H9 (cell line): Measurements from ENCODE around the gene RAMAC. TPM values are rescaled to one million over a fixed set of nuclear protein-coding genes. Genes with fewer than 3 reads are reported as not detected.

Source experiments
- DNase-seq: peaks from one replicate; pipeline ENCODE4 v3.0.0-alpha.2; 2017
- H2AFZ ChIP-seq: one replicate; pipeline ENCODE4 v1.6.1; 2013; ENCODE audit warnings: mild to moderate bottlenecking, low read length, control low read depth, moderate library complexity
- H2AK5ac ChIP-seq: 2 replicates; pipeline ENCODE4 v1.6.1; 2013; ENCODE audit warnings: low read length, control low read depth, mixed read lengths; ENCODE audit not compliant: insufficient read length
- H2BK120ac ChIP-seq: one replicate; pipeline ENCODE4 v1.6.1; 2013; ENCODE audit warnings: low read depth, mild to moderate bottlenecking, low read length, control low read depth, inconsistent platforms; ENCODE audit not compliant: poor library complexity, severe bottlenecking
- H2BK12ac ChIP-seq: 2 replicates; pipeline ENCODE4 v1.6.1; 2013; ENCODE audit warnings: low read length, control low read depth, mixed read lengths, low read depth; ENCODE audit not compliant: insufficient read length
- H2BK15ac ChIP-seq: 2 replicates; pipeline ENCODE4 v1.6.1; 2013; ENCODE audit warnings: low read depth, low read length, control low read depth
- H2BK20ac ChIP-seq: one replicate; pipeline ENCODE4 v1.6.1; 2013; ENCODE audit warnings: low read depth, mild to moderate bottlenecking, low read length, control low read depth, inconsistent platforms; ENCODE audit not compliant: poor library complexity, severe bottlenecking
- H2BK5ac ChIP-seq: 2 replicates; pipeline ENCODE4 v1.6.1; 2013; ENCODE audit warnings: low read length, control low read depth, mixed read lengths; ENCODE audit not compliant: insufficient read length
- H3K14ac ChIP-seq: 2 replicates; pipeline ENCODE4 v1.6.1; 2013; ENCODE audit warnings: low read length, control low read depth; ENCODE audit not compliant: insufficient read depth
- H3K18ac ChIP-seq: 2 replicates; pipeline ENCODE4 v1.6.1; 2013; ENCODE audit warnings: low read depth, mild to moderate bottlenecking, mixed read lengths, low read length, control low read depth; ENCODE audit not compliant: insufficient read length
- H3K23ac ChIP-seq: 2 replicates; pipeline ENCODE4 v1.6.1; 2013; ENCODE audit warnings: low read length, control low read depth, mixed read lengths, low read depth; ENCODE audit not compliant: insufficient read length
- H3K23me2 ChIP-seq: 2 replicates; pipeline ENCODE4 v1.6.1; 2013; ENCODE audit warnings: low read depth, mild to moderate bottlenecking, mixed read lengths, low read length, control low read depth; ENCODE audit not compliant: insufficient read length, poor library complexity, severe bottlenecking
- H3K27ac ChIP-seq: 2 replicates; pipeline ENCODE4 v1.5.1; 2013; ENCODE audit warnings: low read length, control low read depth, mixed read lengths, low read depth; ENCODE audit not compliant: insufficient read length
- H3K27me3 ChIP-seq: 2 replicates; pipeline ENCODE4 v1.6.1; 2013; ENCODE audit warnings: low read length, control low read depth, inconsistent platforms; ENCODE audit not compliant: insufficient read depth
- H3K4ac ChIP-seq: 2 replicates; pipeline ENCODE4 v1.6.1; 2013; ENCODE audit warnings: low read depth, mild to moderate bottlenecking, control low read depth, inconsistent platforms, low read length, moderate library complexity
- H3K4me1 ChIP-seq: 2 replicates; pipeline ENCODE4 v1.6.1; 2013; ENCODE audit warnings: low read length, control low read depth, inconsistent platforms; ENCODE audit not compliant: insufficient read depth
- H3K4me2 ChIP-seq: 2 replicates; pipeline ENCODE4 v1.6.1; 2013; ENCODE audit warnings: low read length, control low read depth, mixed read lengths; ENCODE audit not compliant: insufficient read length, insufficient read depth
- H3K56ac ChIP-seq: 2 replicates; pipeline ENCODE4 v1.6.1; 2013; ENCODE audit warnings: low read depth, mild to moderate bottlenecking, mixed read lengths, low read length, control low read depth; ENCODE audit not compliant: insufficient read length
- H3K79me1 ChIP-seq: 2 replicates; pipeline ENCODE4 v1.6.1; 2013; ENCODE audit warnings: low read depth, mild to moderate bottlenecking, moderate library complexity, low read length, control low read depth, inconsistent platforms; ENCODE audit not compliant: insufficient read depth, poor library complexity, severe bottlenecking
- H3K79me2 ChIP-seq: 2 replicates; pipeline ENCODE4 v1.6.1; 2013; ENCODE audit warnings: low read length, control low read depth, inconsistent platforms; ENCODE audit not compliant: insufficient read depth
- H3K9ac ChIP-seq: 2 replicates; pipeline ENCODE4 v1.6.1; 2013; ENCODE audit warnings: low read length, control low read depth, mixed read lengths; ENCODE audit not compliant: insufficient read length; ENCODE audit errors: extremely low read depth
- H3K9me3 ChIP-seq: one replicate; pipeline ENCODE4 v1.6.1; 2013; ENCODE audit warnings: low read depth, low read length, inconsistent platforms; ENCODE audit not compliant: control insufficient read depth
- H3T11ph ChIP-seq: one replicate; pipeline ENCODE4 v1.6.1; 2013; ENCODE audit warnings: mild to moderate bottlenecking, low read length, control low read depth, inconsistent platforms
- H4K20me1 ChIP-seq: one replicate; pipeline ENCODE4 v1.6.1; 2013; ENCODE audit not compliant: control insufficient read depth, insufficient read length, insufficient read depth
- H4K5ac ChIP-seq: 2 replicates; pipeline ENCODE4 v1.6.1; 2013; ENCODE audit warnings: low read depth, mild to moderate bottlenecking, mixed read lengths, low read length, control low read depth; ENCODE audit not compliant: insufficient read length
- H4K8ac ChIP-seq: replicated peaks from 2 replicates; pipeline ENCODE4 v1.6.1; 2013; ENCODE audit warnings: low read length, control low read depth, mixed read lengths, low read depth; ENCODE audit not compliant: insufficient read length
- H4K91ac ChIP-seq: 2 replicates; pipeline ENCODE4 v1.6.1; 2013; ENCODE audit warnings: low read depth, mild to moderate bottlenecking, moderate library complexity, mixed read lengths, low read length, control low read depth; ENCODE audit not compliant: insufficient read length
- H3K27ac Mint-ChIP-seq, 3 experiments: 2 replicates in 2 of 3; 3 replicates in 1 of 3; pipeline ENCODE4 v1.8.0; 2020 to 2021; ENCODE audit warnings: mixed read lengths in 3 of 3, mild to moderate bottlenecking in 1 of 3, moderate library complexity in 1 of 3
- H3K27me3 Mint-ChIP-seq: 2 replicates; pipeline ENCODE4 v1.8.0; 2021; ENCODE audit warnings: low read depth, mild to moderate bottlenecking, moderate library complexity, mixed read lengths
- H3K36me3 Mint-ChIP-seq, 3 experiments: 2 replicates in 2 of 3; 3 replicates in 1 of 3; pipeline ENCODE4 v1.8.0; 2020 to 2021; ENCODE audit warnings: low read depth in 3 of 3, mixed read lengths in 3 of 3; ENCODE audit not compliant: insufficient read depth in 1 of 3
- H3K4me1 Mint-ChIP-seq, 2 experiments: 2 replicates each; pipeline ENCODE4 v1.8.0; 2020; ENCODE audit warnings: mixed read lengths in 2 of 2
- H3K4me3 Mint-ChIP-seq, 2 experiments: 2 replicates in 1 of 2; 3 replicates in 1 of 2; pipeline ENCODE4 v1.8.0; 2020 to 2021; ENCODE audit warnings: mild to moderate bottlenecking in 2 of 2, mixed read lengths in 2 of 2, moderate library complexity in 1 of 2
- H3K9me3 Mint-ChIP-seq, 2 experiments: 2 replicates in 1 of 2; 3 replicates in 1 of 2; pipeline ENCODE4 v1.8.0; 2020; ENCODE audit warnings: mild to moderate bottlenecking in 2 of 2, mixed read lengths in 2 of 2, moderate library complexity in 1 of 2
- CTCF ChIP-seq: fragments of 200-600 bp; sonication (generic); conservative IDR thresholded peaks from 3 replicates; pipeline ENCODE4 v1.8.0; 2021; ENCODE audit warnings: antibody characterized with exemption, mild to moderate bottlenecking
- WGBS: extraction: QIAGEN DNeasy Blood & Tissue Kit; methylation state at CpG from one replicate; pipeline ENCODE4 v1.1.7; 2013; ENCODE audit warnings: missing lambda C conversion rate, low lambda C conversion rate, mixed read lengths; ENCODE audit not compliant: insufficient read length; ENCODE audit errors: extremely low coverage; 5-methylcytosine and 5-hydroxymethylcytosine counted together
- total RNA-seq: library from RNA; stranded (reverse); gene quantifications from 2 replicates; pipeline ENCODE4 v1.2.1, GENCODE V29; 2021

The RAMAC gene
- total RNA-seq, 1 experiment from 2014 or later = 35.8 TPM

- H3T11ph ChIP-seq = no peak overlapping the region
- no peaks in the 10 kb centered on the region for H3K9me3 Mint-ChIP-seq
- H2BK20ac ChIP-seq = no peak overlapping the region
- no peak overlapping the region for H3K23ac ChIP-seq
- no peak overlapping the region for H4K91ac ChIP-seq
- H2BK12ac ChIP-seq = no peak overlapping the region
- H3K4me1 Mint-ChIP-seq = peaks cover 11% of the 10 kb centered on the region in 2 experiments
- DNase-seq = no peak
- H2BK120ac ChIP-seq = no peak overlapping the region
- no peak overlapping the region for H2BK15ac ChIP-seq
- H3K4me1 ChIP-seq = no peaks in the 10 kb centered on the region
- no peak overlapping the region for H4K5ac ChIP-seq
- no peak overlapping the region for H3K14ac ChIP-seq
- H3K79me1 ChIP-seq = no peaks in the 10 kb centered on the region
- no peak overlapping the region for H3K9ac ChIP-seq
- H2BK5ac ChIP-seq = no peak overlapping the region
- H3K27ac Mint-ChIP-seq = no peak overlapping the region
- no peaks in the 10 kb centered on the region for H3K36me3 Mint-ChIP-seq
- H3K27ac ChIP-seq = no peak overlapping the region
- no peak for TF ChIP-seq CTCF
- no peak overlapping the region for H4K8ac ChIP-seq
- H3K56ac ChIP-seq = no peak overlapping the region
- H4K20me1 ChIP-seq = no peaks in the 10 kb centered on the region
- no peak overlapping the region for H2AK5ac ChIP-seq
- no peak overlapping the region for H2AFZ ChIP-seq
- H3K18ac ChIP-seq = no peak overlapping the region
- peaks cover 2% of the 10 kb centered on the region; the same call in 1 of the 2 replicates for H3K27me3 Mint-ChIP-seq
- WGBS = no CpG with 5 or more reads among the region's 4 CpGs
- no peaks in the 10 kb centered on the region for H3K23me2 ChIP-seq
- H3K27me3 ChIP-seq = no peaks in the 10 kb centered on the region
- H3K4ac ChIP-seq = no peak overlapping the region
- H3K9me3 ChIP-seq = no peaks in the 10 kb centered on the region
- no peak overlapping the region for H3K4me3 Mint-ChIP-seq
- H3K79me2 ChIP-seq = no peaks in the 10 kb centered on the region
- H3K4me2 ChIP-seq = no peak overlapping the region
These were observed 17.9 kb upstream of the RAMAC start for GRCh38 chr15:82968066-82968465.
